Kasumi-1 (cell line): ENCODE results near the gene OGFR.
A peak's percentile ranks its signal among the peaks of the same experiment; 100 is the strongest.

Experiments used
- DNase-seq, 2 experiments: peaks; one replicate each; lab custom pipeline; 2025; lab: John Stamatoyannopoulos, UW

The OGFR gene

GRCh38 chr20:62804627-62805154 is at the start of gene OGFR:
Gene OGFR, plus strand, starts transcription at chr20:62804835. Its CDS starts 25 bp downstream, at chr20:62804860.
- peak; percentile 17 to 57 for DNase-seq

- DNase-seq: no peak
Observed at GRCh38 chr20:62754991-62755356, 49.7 kb upstream of the OGFR start.

GRCh38 chr20:62755817-62756724 is 48.6 kb upstream of the OGFR start:
- DNase-seq: no peak

GRCh38 chr20:62758226-62758912 is 46.3 kb upstream of the OGFR start:
- DNase-seq: no peak

DNA sequence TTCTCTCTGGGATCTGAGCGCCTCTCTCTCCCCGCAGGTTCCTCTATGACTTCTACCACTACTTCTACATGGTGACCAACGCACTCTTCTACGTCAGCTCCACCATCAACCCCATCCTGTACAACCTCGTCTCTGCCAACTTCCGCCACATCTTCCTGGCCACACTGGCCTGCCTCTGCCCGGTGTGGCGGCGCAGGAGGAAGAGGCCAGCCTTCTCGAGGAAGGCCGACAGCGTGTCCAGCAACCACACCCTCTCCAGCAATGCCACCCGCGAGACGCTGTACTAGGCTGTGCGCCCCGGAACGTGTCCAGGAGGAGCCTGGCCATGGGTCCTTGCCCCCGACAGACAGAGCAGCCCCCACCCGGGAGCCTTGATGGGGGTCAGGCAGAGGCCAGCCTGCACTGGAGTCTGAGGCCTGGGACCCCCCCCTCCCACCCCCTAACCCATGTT is 44.6 kb upstream of the OGFR start:
- no peak for DNase-seq

DNA sequence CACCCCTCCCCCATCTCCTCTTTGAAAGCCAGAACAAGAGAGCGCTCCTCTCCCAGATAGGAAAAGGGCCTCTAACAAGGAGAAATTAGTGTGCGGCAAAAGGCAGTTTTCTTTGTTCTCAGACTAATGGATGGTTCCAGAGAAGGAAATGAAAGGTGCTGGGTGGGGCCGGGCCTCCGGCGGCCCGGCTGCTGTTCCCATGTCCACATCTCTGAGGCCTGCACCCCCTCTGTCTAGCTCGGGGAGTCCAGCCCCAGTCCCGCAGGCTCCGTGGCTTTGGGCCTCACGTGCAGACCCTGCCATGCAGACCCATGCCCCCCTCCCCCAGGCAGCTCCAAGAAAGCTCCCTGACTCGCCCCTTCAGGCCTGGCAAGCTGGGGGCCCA is 44.2 kb upstream of the OGFR start:
- DNase-seq: no peak

- no peak for DNase-seq
Observed at GRCh38 chr20:62760856-62761758, 43.5 kb upstream of the OGFR start.

GRCh38 chr20:62761759-62762131 is 42.9 kb upstream of the OGFR start:
- no peak for DNase-seq

DNA sequence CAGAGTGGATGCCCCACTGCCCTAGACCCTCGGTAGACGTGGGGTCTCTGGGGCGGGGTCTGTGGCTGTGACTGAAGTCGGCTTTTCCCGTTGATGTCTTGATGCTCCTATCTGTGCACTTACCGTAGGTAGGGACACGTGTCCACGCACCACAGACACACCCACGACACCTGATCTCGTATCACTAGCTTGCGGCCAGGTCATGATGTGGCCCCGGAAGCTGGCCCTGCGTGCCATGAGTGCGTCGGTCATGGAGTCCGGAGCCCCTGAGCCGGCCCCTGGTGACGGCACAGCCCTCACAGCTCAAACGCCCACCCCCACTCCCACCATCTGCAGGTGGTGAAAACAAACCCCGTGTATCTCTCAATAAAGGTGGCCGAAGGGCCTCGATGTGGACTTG is 42.3 kb upstream of the OGFR start:
- no peak for DNase-seq

DNA sequence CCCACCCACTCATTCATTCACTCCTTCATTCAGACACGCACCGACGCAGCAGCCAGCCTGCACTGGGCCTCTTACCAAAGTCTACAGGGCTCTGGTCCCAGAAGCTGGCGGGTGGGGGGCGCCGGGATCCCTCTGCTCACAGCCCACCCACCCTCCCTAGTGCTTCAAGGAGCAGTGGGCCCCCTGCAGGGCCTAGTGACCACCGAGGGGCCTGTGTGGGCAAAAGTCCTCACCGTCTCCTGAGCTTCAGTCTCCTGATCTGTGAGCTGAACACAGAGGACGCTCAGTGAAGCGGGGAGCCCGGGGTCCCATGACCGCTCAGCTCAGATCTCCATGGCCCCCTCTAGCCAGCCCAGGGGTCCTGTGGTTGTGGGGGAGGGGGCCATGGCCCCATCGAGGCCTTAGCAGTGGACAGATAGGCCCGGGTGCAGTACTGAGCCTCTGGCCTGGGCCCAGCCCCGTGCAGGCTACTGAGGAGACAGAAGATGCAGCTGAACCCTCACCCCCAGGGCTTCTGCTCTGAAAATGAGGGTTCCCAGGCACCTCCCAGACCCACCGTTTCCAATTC is 41.8 kb upstream of the OGFR start:
- no peak for DNase-seq

DNA sequence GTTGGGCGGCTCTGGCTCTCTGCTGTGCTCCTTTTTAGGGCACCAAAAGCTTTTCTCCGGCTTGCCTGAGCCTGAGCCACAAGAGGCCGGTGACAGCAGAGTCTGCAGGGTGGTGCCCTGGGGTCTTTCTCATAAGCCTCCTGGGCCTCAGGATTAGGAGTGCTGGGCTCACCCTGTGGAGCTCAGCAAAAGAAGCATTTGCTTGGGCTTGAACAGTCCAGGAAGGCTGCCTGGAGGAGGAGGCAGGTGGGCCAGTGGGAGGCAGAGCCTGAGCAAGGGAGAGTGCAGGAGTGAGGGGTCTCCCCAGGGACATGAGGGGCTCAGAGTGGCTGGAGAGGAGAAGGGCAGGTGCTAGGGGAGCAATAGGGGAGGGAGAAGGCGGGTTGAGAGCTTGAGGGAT is 41.2 kb upstream of the OGFR start:
- DNase-seq: no peak

- DNase-seq: no peak
Observed at GRCh38 chr20:62764156-62764935, 40.3 kb upstream of the OGFR start.

DNA sequence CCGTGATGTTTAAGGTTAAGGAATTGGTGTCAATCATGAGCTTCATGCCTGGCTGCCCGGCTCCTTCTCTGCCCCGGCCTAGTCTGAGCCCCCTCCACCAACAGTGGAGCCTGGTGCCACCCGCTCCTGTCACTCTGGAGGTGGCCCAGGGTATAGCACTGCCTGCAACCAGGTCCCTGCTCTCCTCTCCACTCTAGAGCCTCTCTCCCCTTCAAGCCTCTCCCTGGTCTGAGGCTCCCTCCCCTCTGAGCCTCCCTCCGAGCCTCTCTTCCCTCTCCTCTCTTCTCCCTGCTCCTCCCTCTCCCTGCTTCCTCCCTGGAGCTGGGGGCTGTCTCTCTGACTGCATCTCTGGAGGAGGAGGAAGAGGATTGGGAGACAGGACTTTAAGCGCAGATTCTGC is 39.6 kb upstream of the OGFR start:
- DNase-seq: no peak

- DNase-seq: no peak
Observed at GRCh38 chr20:62765432-62766070, 39.1 kb upstream of the OGFR start.

DNA sequence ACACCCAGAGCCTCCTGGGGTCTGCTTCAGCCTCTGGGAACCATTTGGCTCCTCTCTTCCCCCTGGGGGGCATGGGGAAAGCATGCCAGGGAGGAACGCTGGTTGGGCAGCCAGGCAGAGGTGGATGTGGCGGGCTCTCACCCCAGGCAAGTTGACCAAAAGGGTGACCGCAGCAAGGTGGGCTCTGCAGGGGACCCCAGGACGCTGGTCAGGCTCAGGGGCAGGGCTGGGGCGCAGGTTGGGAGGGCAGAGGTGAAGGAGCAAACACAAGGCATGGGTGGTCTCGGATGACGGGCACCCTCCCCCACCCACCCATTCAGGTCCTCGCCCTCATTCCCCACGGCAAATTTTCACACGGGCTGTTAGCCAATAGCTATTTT is 38.6 kb upstream of the OGFR start:
- no peak for DNase-seq

DNA sequence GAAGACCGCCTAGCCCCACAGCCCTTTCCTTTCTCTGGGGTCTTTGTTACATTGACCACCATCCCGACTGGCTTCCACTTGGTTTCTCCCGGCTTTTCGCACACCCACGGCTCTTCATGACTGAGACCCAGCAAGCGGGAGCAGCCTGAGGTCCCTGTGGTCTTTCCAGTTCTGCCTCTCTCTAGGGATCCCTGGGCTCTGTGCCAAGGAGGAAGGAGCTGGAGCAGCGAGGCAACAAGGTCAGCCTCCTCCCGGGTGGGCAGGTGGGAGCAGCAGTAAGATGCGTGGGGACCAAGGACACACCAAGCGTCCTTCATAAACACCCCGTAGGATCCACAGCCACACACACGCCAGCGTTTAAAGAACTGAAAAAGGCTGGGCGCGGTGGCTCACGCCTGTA is 37.9 kb upstream of the OGFR start:
- DNase-seq: no peak

- no peak for DNase-seq
Observed at GRCh38 chr20:62768234-62768546, 36.4 kb upstream of the OGFR start.

GRCh38 chr20:62768551-62769287 is 35.9 kb upstream of the OGFR start:
- DNase-seq: no peak

GRCh38 chr20:62769346-62770071 is 35.1 kb upstream of the OGFR start:
- DNase-seq: no peak
